Transverse colon (tissue), 4 donors: ENCODE results near the gene UNCX. TPM values are rescaled to one million over a fixed set of nuclear protein-coding genes. Genes with fewer than 3 reads are reported as not detected.
"Not testable (repeated sequence)": the region's sequence is repeated elsewhere in the genome, so short reads cannot be mapped to it uniquely, and the experiment has no call there.

Experiments used
- DNase-seq: peaks from one replicate; pipeline ENCODE4 v3.0.0-alpha.2; 2019
- H3K27ac ChIP-seq, 4 donors: fragments of 200-600 bp; sonication (generic); 2 replicates each; pipeline ENCODE4 v1.5.1; 2016 to 2018; ENCODE audit warnings: inconsistent platforms in 4 of 4
- H3K27me3 ChIP-seq: fragments of 200-600 bp; sonication (generic); 2 replicates; pipeline ENCODE4 v1.5.1; 2017; ENCODE audit warnings: inconsistent platforms
- H3K36me3 ChIP-seq, 4 donors: fragments of 200-600 bp; sonication (generic); 2 replicates each; pipeline ENCODE4 v1.5.1; 2017 to 2019; ENCODE audit warnings: inconsistent platforms in 4 of 4
- H3K4me1 ChIP-seq, 4 donors: fragments of 200-600 bp; sonication (generic); 2 replicates each; pipeline ENCODE4 v1.5.1; 2017 to 2020; ENCODE audit warnings: inconsistent platforms in 4 of 4
- H3K4me3 ChIP-seq, 4 donors: fragments of 200-600 bp; sonication (generic); 1 replicate in 1 of 4; 2 replicates in 3 of 4; pipeline versions ENCODE4 v1.5.1 to v1.6.1; 2017 to 2019; ENCODE audit warnings: inconsistent platforms in 4 of 4
- H3K9me3 ChIP-seq, 2 donors: fragments of 200-600 bp; sonication (generic); 2 replicates each; pipeline ENCODE4 v1.5.1; 2017 to 2019; ENCODE audit warnings: inconsistent platforms in 2 of 2
- EP300 ChIP-seq: sonication (generic); formaldehyde crosslinking; IDR thresholded peaks from one replicate; pipeline ENCODE4 v1.6.1; 2017; ENCODE audit warnings: antibody characterized with exemption, low read depth
- POLR2A ChIP-seq: fragments of 450-650 bp; IDR thresholded peaks from one replicate; pipeline ENCODE4 v1.6.1; 2016; ENCODE audit warnings: antibody characterized with exemption, mild to moderate bottlenecking, moderate library complexity
- POLR2AphosphoS5 ChIP-seq, 3 donors: sonication (generic); formaldehyde crosslinking; IDR thresholded peaks; one replicate each; pipeline ENCODE4 v1.6.1; 2016; ENCODE audit warnings: antibody characterized with exemption in 3 of 3
- WGBS, 2 donors: methylation state at CpG; one replicate each; pipeline ENCODE4 v1.1.5; 2018; ENCODE audit warnings: low coverage in 1 of 2; 5-methylcytosine and 5-hydroxymethylcytosine counted together
- in situ Hi-C, 4 donors: fragments of 200-750 bp; cut with MboI; loops; one replicate each; pipeline versions ENCODE4 v1.15.0 to v1.15.1; 2017; ENCODE audit warnings: low sequenced_read_pairs in 3 of 4, low pct_ligation_motif_present in 1 of 4, low pct_unique_long_range_greater_than_20kb in 1 of 4
- intact Hi-C: fragments of 100-400 bp; cut with DNase I; formaldehyde crosslinking; loops from one replicate; pipeline ENCODE4 v1.15.1; 2023; ENCODE audit warnings: low total_unique reads
- total RNA-seq, 4 donors: library from RNA; depleted of rRNA; stranded (reverse); fragments of >200 nt; gene quantifications; one replicate each; pipeline ENCODE4 v1.1.0, GENCODE V29; 2016
- TF ChIP-seq, protein P1 (sequence below), 5 experiments: fragments of 200-600 bp in 3 of 5; fragments of 450-650 bp in 2 of 5; sonication (generic) in 3 of 5; IDR thresholded peaks; 1 replicate in 2 of 5; 2 replicates in 3 of 5; pipeline ENCODE4 v1.5.1; 2016 to 2017; ENCODE audit warnings: antibody characterized with exemption in 5 of 5, inconsistent platforms in 3 of 5, mild to moderate bottlenecking in 2 of 5, moderate library complexity in 1 of 5

Gene UNCX
- total RNA-seq, 4 donors from 2014 or later = not detected

DNA sequence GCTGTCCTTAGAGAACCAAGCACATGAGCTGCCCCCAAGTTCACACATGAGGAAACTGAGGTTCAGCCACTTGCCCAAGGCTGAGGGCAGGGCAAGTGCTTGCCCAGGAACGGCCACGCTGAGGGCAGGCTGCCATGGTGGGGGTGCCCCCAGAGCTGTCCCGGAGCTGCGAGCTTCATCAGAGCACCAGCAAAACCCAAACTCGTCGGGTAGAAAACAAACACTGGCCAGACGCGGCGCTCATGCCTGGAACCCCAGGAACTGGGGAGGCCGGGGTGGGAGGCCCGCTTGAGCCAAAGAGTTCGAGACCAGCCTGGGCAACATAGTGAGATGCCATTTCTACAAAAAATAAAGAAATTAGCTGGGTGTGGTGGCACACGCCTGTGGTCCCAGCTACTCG, 38.4 kb downstream of the UNCX start:
- Histone ChIP-seq H3K27me3 (peaks cover 73% of the 10 kb centered on the region), H3K27ac (no peak overlapping the region), H3K4me1 (no peaks in the 10 kb centered on the region), H3K36me3 (no peaks in the 10 kb centered on the region), H3K4me3 (no peak overlapping the region), H3K9me3 (no peaks in the 10 kb centered on the region)
- no peak for DNase-seq
- in situ Hi-C loops = no loop called here
- 56 to 88% methylated on average over 3 to 14 of the region's 14 CpGs for WGBS, 2 donors
- TF ChIP-seq POLR2A (no peak), POLR2AphosphoS5 (IDR thresholded peaks at IDR 0.05) (no peak), EP300 (no peak)
- TF ChIP-seq, protein P1, sequence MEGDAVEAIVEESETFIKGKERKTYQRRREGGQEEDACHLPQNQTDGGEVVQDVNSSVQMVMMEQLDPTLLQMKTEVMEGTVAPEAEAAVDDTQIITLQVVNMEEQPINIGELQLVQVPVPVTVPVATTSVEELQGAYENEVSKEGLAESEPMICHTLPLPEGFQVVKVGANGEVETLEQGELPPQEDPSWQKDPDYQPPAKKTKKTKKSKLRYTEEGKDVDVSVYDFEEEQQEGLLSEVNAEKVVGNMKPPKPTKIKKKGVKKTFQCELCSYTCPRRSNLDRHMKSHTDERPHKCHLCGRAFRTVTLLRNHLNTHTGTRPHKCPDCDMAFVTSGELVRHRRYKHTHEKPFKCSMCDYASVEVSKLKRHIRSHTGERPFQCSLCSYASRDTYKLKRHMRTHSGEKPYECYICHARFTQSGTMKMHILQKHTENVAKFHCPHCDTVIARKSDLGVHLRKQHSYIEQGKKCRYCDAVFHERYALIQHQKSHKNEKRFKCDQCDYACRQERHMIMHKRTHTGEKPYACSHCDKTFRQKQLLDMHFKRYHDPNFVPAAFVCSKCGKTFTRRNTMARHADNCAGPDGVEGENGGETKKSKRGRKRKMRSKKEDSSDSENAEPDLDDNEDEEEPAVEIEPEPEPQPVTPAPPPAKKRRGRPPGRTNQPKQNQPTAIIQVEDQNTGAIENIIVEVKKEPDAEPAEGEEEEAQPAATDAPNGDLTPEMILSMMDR (IDR thresholded peaks at IDR 0.05) = no peak
- intact Hi-C loops = no loop called here

DNA sequence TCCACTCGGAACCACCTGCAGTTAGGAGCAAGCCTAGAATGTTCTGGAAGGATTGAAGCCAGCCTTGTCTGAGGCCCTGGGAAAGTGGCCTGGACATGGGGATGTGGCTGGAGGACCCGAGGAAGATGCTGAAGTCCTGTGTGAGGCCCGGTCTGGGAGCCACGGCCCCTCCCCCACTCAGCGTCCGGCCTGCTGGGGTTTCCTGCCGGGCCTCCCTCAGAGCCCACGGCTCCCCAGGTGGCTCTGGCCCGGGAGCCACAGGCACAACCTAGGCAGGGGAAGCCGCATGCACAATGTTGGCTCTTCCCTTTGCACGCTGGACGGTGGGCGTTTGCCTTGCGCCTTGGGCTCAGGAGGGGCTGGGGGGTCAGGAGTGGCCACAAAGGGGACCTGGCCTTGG, 39.0 kb downstream of the UNCX start:
- TF ChIP-seq POLR2A = no peak
- no peak for TF ChIP-seq EP300
- TF ChIP-seq POLR2AphosphoS5 (IDR thresholded peaks at IDR 0.05) = no peak
- TF ChIP-seq, protein P1 (IDR thresholded peaks at IDR 0.05) = no peak
- Histone ChIP-seq H3K36me3 (no peaks in the 10 kb centered on the region), H3K9me3 (no peaks in the 10 kb centered on the region), H3K4me1 (no peaks in the 10 kb centered on the region), H3K4me3 (no peak overlapping the region), H3K27me3 (peaks cover 76% of the 10 kb centered on the region), H3K27ac (no peak overlapping the region)
- intact Hi-C loops (no loop called here), in situ Hi-C loops (no loop called here)
- DNase-seq = no peak
- 80 to 100% methylated on average over 1 to 14 of the region's 14 CpGs for WGBS, 2 donors

DNA sequence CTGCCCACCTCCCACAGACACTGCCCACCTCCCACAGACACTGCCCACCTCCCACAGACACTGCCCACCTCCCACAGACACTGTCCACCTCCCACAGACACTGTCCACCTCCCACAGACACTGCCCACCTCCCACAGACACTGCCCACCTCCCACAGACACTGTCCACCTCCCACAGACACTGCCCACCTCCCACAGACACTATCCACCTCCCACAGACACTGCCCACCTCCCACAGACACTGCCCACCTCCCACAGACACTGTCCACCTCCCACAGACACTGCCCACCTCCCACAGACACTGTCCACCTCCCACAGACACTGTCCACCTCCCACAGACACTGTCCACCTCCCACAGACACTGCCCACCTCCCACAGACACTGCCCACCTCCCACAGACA, 39.5 kb downstream of the UNCX start:
- H3K4me1 ChIP-seq, H3K36me3 ChIP-seq, in situ Hi-C loops, H3K27ac ChIP-seq, H3K9me3 ChIP-seq, intact Hi-C loops, DNase-seq, H3K4me3 ChIP-seq: not testable (repeated sequence)
- H3K27me3 ChIP-seq = peaks cover 73% of the 10 kb centered on the region

DNA sequence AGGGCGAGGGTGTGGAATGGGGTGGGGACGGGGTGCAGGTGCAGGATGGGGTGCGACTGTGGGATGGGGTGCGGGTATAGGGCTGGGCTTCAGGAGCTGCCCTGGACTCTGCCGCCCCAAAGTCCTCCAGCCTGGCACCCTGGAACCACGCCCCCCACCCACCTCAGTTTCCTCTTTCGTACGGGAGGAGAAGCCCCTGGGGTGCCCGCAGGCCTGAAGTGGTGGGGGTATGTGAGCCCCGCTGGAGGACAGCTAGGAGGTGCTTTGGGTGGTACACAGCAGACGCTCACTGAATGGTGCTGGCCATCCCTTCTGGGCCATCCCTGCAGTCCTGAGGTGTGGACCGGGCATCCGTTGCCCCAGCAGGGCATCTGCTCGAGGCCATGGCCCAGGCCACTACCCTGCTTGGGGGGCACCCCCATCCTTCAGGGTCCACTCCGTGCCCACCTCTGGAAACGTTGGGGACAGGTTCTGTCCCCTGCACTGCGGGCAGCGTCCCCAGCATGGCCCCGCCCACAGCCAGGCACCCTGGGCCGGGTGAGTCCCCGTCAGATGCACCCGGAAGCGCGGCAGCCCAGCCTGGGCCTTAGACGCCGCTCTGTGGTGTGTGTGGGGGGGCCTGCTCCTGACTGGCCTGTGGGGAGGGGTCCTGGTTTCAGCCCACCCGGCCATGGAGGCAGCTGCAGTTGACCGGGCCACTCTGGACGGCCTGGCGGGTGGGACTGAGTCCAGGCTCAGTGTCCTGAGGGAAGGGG, 41.6 kb downstream of the UNCX start:
- in situ Hi-C loops (no loop called here), intact Hi-C loops (no loop called here)
- Histone ChIP-seq H3K27me3 (peaks cover 70% of the 10 kb centered on the region), H3K9me3 (no peaks in the 10 kb centered on the region), H3K27ac (no peak overlapping the region), H3K4me1 (no peaks in the 10 kb centered on the region), H3K4me3 (no peak overlapping the region), H3K36me3 (no peaks in the 10 kb centered on the region)
- TF ChIP-seq POLR2A (no peak), EP300 (no peak), POLR2AphosphoS5 (IDR thresholded peaks at IDR 0.05) (no peak)
- TF ChIP-seq, protein P1 (IDR thresholded peaks at IDR 0.05) = no peak
- WGBS, 2 donors = 84% methylated on average over 20 of the region's 30 CpGs; no CpG with 5 or more reads in 1 of the 2 donors
- no peak for DNase-seq
